ENCODE results near the gene PPP6C.
"Not testable (repeated sequence)": the region's sequence is repeated elsewhere in the genome, so short reads cannot be mapped to it uniquely, and the experiment has no call there.

The PPP6C gene

DNA sequence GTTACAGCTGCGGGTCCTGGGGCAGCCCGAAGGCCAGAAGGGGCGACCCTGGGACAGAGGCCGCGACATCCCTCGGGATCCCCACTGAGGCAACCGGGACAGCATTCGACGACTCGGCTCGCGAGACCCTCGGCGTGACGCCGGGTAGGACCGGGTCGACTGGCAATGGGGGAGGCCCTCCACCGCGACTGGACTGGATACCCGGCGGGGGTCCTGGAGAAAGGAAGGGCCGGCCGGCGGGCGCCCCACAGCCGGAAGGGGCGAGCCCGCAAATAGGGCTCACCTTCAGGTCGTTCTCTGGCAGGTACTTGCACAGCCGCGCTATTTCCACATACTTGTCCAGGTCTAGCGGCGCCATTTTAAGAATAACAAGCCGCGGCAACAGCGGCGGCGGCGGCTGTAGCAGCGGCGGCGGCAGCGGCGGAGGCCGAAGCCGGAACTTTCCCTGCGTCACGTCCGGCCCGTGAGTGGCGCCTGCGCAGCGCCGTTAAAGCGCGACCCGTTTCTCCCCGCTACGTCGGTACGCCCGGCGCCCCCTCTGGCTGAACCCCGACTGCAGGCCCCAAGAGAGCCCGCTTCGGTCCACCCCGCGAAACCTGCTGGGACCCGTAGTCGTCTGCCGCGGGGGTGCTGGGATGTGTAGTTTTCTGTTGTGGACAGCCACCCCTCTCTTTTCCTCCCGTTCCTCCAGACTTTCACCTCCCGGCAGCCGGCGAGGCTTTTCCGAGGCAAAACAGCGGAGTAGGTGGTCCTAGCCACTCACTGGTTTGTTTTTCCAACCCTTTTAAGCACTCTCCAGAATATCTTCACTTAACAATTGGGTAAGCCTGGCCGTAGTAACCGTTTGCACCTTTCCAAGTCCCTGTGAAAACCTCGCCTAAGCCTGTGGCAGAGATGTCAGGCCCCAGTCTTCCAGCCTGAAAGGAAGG, at the start of gene PPP6C:
Gene PPP6C, minus strand, starts transcription at position 443 of the 929 bp plus-strand sequence. Its CDS starts 85 bp downstream, at position 358.
- peak; percentile 94 for DNase-seq

DNA sequence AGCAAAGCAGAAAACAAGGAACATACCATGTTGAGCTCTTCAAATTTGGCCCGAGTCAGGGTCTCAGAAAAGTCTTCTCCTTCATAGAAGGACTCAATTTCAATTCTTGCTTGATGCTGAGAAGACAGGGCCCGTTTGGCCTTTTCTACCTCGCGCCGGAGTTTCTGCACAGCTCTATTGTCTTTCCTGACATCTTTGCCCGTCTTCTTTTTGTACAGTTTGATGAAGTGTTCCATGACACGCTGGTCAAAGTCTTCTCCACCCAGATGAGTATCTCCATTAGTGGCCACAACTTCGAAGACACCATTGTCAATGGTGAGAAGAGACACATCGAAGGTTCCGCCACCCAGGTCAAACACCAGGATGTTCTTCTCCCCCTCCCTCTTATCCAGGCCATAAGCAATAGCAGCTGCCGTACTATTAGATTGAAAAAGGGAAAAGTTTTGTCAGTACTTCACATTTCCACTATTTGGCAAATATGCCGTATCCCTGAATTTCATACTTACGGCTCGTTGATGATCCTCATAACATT, 49.4 kb upstream of the PPP6C start:
- DNase-seq: no peak

DNA sequence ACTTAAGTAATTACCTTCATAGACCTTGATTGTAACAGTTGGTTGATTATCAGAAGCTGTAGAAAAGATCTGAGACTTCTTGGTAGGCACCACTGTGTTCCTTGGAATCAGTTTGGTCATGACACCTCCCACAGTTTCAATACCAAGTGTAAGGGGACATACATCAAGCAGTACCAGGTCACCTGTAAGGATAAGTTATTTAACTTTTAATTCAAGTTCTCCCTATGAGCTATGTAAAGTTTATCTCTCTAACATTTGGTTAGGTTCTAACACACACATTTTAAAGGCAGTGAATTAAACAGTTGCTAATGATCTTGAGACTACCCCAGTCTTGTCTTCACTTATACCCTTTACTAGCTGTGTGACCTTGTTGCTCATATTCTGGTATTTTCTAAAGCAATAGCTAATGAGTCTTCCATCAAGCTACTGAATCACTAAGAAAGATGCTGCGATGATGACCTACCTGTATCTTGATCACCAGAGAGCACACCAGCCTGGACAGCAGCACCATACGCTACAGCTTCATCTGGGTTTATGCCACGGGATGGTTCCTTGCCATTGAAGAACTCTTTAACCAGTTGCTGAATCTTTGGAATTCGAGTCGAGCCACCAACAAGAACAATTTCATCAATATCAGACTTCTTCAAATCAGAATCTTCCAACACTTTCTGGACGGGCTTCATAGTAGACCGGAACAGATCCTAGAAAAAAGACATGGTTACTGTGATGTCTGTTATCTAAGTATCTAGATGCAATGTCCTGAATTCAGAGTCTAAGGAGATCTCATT, 48.7 kb upstream of the PPP6C start:
- no peak for DNase-seq

DNA sequence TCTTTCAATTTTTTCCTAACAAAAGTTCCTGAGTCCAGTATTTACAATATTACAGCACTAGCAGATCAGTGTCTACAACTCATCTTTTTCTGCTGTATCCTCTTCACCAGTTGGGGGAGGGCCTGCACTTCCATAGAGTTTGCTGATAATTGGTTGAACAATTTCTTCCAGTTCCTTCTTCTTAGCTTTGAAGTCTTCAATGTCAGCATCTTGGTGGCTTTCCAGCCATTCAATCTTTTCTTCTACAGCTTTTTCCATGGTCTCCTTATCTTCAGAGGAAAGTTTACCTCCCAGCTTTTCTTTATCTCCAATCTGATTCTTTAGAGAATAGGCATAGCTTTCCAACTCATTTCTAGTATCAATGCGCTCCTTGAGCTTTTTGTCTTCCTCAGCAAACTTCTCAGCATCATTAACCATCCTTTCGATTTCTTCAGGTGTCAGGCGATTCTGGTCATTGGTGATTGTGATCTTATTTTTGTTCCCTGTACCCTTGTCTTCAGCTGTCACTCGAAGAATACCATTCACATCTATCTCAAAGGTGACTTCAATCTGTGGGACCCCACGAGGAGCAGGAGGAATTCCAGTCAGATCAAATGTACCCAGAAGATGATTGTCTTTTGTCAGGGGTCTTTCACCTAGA, 47.0 kb upstream of the PPP6C start:
- not testable (repeated sequence) for DNase-seq

DNA sequence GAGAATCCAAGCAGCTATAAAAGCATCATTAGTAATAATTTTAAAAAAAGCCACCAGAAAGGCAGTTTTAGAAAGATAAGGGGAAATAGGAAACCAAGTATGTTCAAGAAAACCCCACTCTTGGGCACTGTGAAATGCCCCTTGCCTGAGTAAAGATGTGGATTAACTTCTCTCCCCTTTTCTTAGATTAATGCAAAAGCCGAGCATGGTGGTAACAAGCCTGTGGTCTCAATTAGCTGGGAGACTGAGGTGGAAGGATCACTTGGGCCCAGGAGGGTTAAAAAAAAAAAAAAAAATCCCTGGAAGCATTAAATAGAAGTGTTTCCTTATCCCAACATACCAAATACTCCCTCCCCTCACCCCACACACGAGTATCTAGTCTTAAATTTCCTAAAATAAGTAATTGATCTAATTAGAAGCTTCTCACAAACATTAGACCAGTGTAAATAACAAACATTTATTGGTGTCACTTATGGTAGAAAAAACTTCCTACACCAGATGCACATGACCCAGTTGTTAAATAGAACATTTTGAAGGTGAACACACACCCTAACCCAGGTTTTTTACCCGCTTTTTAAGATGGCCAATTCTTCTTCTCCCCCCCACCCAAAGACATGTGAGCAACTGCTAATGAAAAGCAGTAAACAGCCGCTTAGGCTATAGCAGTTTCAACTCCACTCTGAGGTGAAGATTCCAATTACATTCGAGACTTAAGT, 46.4 kb upstream of the PPP6C start:
- no peak for DNase-seq

DNA sequence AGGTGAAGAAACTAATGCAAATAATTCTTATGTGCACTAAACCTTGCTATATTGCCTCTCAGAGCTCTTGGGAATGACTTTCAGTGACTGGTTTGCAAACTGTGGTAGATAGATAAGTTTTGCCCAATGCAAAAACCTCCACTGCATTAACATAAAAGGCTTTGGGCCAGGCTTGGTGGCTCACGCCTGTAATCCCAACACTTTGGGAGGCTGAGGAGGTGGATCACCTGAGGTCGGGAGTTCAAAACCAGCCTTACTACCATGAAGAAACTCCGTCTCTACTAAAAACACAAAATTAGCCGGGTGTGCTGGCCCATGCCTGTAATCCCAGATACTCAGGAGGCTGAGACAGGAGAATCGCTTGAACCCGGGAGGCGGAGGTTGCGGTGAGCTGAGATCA, 44.5 kb upstream of the PPP6C start:
- not testable (repeated sequence) for DNase-seq

DNA sequence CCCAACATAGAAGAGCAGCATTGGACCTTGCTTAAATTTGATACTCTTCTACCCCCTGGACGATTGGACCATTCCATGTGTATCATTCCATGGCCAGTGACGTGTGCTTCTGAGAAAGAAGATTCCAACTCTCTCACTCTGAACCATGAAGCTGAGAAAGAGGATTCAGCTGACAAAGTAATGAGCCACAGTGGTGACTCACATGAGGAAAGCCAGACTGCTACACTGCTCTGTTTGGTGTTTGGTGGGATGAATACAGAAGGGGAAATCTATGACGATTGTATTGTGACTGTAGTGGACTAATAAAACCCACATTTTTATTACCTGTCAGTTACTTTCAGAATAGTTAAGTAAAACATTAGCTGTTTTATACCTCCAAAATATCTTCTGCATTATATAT, 44.1 kb upstream of the PPP6C start:
- no peak for DNase-seq

DNA sequence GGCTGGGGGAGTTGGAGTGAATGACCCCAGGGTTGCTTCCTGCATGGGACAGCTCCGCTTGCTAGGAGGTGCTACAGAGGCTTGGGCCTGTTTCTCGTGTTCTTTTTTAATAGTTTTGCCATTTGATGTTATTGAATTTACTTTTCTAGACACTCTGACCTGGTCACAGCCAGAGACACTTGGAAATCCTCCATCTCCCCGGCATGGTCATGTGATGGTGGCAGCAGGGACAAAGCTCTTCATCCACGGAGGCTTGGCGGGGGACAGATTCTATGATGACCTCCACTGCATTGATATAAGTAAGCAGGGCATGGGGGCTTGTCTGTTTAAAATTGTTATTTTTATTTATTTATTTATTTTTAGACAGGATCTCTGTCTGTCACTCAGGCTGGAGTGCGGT, 38.2 kb upstream of the PPP6C start:
- no peak for DNase-seq

DNA sequence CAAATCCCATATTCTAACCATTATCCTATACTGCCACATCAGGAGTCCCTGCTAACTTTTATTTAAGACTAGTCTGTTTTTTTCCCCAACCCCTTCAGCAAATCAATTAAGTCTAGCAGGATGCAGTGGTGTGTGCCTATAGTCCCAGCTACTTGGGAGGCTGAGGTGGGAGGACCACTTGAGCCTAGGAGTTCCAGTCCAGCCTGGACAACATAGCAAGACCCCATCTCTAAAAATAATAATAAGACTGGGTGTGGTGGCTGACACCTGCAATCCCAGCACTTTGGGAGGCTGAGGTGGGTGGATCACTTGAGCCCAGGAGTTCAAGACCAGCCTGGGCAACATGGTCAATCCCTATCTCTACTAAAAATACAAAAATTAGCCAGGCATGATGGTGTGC, 35.3 kb upstream of the PPP6C start:
- not testable (repeated sequence) for DNase-seq

DNA sequence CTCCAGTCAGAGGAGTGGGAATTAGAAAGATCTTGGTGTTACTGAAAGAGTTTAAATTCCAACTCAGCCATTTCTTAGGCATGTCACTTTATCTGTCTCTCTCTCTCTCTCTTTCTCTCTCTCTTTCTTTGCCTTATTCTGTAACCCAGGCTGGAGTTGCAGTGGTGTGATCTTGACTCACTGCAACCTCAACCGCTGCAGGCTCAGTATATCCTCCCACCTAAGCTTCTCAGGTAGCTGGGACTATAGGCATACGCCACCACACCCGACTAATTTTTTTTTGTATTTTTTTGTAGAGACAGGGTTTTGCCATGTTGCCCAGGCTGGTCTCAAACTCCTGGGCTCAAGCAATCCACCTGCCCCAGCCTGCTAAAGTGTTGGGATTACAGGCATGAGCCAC, 29.0 kb upstream of the PPP6C start:
- DNase-seq: no peak

DNA sequence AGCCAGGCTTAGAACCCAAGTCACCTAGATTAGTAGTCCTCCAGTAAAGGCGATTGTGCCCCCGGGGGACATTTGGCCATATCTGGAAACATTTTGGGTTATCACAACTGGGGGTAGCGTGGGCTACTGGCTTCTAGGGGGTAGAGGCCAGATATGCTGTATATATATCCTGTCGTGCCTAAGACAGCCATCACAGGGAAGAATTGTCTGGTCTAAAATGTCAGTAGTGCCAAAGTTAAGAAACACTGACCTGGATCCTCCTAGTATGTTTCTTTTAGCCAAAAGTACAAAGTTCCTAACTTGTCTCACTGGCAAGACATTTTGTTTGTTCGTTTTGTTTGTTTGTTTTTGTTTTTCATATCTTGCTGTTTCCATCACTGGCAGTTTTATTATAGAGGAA, 24.6 kb upstream of the PPP6C start:
- DNase-seq: no peak

DNA sequence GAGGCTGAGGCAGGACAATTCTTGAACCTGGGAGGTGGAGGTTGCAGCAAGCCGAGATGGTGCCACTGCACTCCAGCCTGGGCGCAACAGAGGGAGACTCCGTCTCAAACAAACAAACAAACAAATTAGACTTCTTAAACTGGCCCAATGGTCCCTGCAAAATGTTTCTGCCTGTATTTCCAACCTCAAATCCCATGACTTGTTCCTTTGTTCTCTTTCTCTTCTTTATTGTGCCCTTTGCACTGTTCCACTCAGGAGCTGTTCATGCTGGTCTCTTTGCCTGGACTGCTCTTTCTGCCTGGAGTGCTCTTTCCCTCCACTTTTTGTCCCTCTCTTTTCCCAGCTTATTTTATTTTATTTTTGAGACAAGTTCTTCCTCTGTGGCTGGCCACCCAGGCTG, 14.9 kb upstream of the PPP6C start:
- no peak for DNase-seq

DNA sequence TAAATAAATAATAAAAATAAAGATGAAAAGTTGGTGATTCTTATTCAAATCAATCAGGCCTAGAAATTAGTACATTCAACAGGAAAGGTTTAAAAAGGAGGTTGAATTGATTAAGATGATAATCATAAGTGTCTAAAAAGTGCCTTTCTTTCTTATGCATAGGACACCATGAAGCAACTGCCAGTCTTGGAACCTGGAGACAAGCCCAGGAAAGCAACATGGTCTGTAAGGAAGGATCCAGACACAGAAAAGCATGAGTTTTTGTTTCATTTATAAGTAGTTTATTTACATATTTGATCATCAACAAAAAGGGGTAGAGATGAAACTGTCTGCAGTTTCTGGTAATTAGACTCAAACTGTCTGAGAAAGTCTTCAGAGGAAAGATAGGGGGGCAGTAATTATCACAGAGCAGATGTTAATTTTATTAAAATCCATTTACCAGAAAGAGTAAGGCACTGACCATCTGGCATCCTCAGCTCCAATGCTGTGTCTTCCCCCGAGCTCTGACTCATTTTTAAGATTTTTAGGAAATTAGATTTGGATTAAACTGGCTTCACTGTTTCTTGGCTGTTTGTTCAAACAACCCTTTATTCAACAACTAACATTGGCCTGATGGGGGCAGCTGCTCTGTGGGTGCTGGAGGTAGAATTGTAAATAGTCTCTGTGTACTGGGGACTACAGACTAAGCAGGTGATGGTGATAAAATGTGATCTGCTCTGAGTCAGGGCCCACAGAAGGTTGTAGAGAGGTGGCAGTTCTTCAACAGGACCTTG, 13.4 kb upstream of the PPP6C start:
- DNase-seq: no peak

DNA sequence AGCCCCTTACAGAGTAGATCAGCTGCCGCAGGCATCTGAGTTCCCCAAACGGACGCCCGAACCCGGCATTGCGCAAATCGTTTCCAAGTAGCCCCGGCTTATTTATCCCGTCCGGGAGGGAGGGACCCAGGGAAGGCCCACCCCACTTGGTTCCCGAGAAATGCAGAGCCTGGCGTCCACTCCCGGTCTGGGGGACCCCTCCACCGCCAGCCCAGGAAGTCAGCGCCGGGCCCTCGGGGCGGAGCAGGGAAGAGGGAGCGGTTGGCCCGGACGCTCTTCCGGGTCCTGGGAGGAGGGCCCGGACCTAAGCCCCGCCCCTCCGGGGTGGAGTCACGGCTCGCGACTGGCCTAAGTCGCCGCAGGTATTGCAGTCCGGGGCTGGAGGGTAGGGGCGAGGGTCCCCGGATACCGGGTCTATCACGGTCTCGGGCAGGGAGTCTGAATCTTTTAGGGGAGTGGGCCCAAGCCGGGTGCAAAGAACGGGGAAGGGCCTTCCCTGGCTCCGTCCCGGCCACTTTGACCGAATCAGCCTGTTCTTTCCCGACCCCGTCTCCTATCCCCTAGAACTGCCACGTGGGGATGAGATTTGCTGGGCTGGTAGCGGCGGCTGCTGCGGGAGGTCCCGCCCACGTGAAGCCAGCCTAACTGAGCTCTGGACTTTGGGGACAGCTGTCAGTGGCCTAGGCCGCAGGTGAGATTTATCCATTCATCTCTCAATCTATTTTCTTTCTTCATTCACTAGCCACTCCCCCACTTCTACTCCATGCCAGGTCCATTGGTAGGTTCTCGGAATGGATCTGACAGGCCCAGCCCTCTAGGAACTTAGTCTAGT, 10.8 kb upstream of the PPP6C start, which contains the start of gene RABEPK:
Gene RABEPK, plus strand, starts transcription at position 327 of the 832 bp plus-strand sequence. CDS start 2,472 bp downstream, outside the sequence.
- peak; percentile 88 for DNase-seq

DNA sequence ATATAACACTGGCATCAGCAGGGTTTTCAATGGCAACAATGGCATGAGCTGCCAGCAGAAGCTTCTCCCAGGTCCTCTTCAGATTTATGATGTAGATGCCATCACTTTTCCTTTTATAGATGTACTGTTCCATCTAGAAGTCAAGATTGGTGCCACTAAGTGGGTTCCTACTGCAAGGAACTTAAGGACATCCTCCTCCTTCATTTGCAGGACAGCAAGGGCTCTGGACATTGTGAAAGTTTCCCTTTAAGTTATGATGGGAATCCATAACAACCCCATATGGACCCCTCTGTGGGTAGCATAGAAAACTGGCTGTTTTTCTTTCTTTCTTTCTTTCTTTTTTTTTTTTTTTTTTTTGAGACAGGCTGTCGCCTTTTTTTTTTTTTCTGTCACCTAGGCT, 6.0 kb upstream of the PPP6C start:
- DNase-seq: not testable (repeated sequence)

DNA sequence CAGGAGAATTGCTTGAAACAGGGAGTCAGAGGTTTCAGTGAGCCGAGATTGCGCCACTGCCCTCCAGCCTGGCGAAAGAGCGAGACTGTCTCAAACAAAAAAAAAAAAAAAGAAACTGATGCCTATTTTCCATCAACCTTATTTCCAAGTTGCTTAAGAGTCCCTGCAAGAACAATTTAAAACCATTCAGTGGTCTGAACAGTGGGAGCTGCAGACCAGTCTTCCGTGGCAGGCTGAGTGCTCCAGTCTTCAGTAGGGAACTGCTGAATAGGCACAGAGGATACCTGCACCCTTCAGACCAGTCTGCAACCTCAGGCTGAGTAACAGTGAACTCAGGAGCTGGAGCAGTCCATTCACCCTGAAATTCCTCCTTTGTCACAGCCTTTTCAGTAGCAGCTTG, 4.9 kb upstream of the PPP6C start:
- not testable (repeated sequence) for DNase-seq

DNA sequence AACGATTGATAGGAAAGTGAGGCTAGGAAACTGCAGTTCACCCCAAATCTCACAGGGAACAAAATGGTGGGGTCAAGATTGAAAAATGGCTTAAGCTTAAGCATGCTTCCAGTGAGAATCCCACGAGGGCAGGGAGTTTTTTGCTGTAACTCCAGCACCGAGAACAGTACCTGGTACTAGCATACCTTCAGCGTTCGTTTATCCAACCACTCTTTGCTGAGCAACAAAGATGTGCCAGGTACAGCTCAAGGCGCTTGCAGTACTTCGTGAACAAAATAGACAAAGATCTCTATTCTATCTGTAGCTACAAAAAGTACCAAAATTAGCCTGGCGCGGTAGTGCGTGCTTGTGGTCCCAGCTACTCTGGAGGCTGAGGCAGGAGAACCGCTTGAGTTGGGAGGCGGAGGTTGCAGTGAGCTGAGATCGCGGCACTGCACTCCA, 778 bp upstream of the PPP6C start:
- no peak for DNase-seq

DNA sequence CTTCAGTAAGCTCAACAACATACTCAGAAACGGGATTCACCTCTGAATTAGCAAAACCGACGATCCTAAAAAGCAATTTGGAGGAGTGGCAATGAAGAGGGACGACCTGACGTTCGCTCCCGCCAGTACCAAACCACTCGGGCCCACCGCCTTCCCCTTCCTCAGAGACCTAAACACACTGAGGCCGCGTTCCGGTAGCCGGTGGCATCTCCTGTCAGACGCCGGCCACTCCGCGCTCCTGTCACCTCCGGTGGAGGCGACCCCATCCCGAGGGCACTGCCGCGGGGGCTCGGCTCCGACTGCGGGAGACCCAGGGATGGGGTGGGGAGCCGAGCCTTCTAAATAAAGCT, 617 bp downstream of the PPP6C start:
- no peak for DNase-seq

DNA sequence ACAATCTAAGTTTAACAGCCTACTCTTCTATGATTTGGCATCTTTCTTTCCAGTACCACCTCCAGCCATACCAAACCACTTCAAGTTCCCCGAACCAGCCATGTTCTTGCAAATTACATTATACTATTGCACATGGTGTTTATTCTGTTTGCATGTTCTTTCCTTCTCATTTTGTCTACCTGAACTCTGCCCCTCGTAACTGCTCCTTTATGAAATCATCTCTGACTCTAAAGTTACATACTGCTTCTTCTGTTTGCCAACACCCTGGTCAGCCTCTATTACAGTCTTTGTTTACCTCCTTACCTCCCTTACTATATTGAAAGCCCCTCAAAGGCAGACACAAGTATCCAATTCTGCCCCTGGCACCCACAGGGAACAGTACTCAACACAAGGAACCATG, 6.0 kb downstream of the PPP6C start:
- DNase-seq: no peak

DNA sequence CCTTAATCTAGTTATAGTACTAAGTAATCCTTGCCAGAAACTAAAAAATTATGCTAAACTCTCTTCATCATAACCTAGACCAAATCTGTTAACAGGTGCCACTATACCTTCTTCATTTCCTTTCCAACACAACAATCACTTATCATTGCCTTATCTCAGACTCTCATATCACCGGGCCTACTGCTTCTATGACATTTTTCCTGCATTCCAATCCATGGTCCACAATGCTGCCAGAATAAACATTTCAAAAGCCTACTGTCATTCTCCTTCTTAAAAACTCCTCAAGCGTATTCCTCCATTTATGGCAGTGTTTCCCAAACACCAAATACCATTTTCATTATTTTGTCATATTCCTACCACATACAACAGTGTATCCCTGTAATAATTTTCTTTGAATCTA, 6.5 kb downstream of the PPP6C start:
- DNase-seq: no peak

DNA sequence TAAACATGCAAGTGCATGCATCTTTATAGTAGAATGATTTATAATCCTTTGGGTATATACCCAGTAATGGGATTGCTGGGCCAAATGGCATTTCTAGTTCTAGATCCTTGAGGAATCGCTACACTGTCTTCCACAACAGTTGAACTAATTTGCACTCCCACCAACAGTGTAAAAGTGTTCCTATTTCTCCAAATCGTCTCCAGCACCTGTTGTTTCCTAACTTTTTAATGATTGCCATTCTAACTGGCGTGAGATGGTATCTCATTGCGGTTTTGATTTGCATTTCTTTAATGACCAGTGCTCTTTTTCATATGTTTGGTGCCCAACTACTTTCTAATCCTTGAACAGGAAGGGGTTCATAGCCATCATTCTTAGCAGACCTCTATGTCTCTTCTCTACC, 7.8 kb downstream of the PPP6C start:
- not testable (repeated sequence) for DNase-seq
